ENCODE data around the gene ZNF316. TPM values are rescaled to one million over a fixed set of nuclear protein-coding genes. Genes with fewer than 3 reads are reported as not detected.
A peak's percentile ranks its signal among the peaks of the same experiment; 100 is the strongest.

Gene ZNF316
- total RNA-seq, 6 experiments from 2014 or later = 13.4 to 17.0 (median 15.0) TPM

DNA sequence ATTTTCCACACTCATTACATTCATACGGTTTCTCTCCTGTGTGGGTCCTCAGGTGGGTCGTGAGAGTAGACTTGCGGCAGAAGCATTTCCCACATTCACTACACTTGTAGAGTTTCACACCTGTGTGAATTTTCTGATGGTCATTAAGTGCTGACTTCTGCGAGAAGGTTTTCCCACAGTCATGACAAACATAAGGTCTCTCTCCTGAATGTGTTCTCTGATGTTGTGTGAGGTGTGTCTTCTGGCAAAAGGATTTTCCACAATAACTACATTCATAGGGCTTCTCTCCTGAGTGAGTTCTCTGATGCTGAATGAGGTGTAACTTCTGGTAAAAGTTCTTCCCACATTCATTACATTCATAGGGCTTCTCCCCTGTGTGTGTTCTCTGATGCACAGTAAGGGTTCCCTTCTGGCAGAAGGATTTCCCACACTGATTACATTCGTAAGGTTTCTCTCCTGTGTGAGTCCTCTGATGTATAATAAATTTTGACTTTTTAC, 54.5 kb downstream of the ZNF316 start:
- Mint-ChIP-seq H3K4me1 (ENCODE audit: low read depth) (no peaks in the 10 kb centered on the region), H3K36me3 (ENCODE audit: low read depth) (no peaks in the 10 kb centered on the region), H3K27me3 (ENCODE audit: insufficient read depth) (peaks cover 5% of the 10 kb centered on the region; the same call in 1 of the 2 replicates), H3K9me3 (no peaks in the 10 kb centered on the region), H3K27ac (no peak overlapping the region), H3K4me3 (peak overlapping the region; percentile 53; the same call in 1 of the 2 replicates)
- TF ChIP-seq, protein P1, sequence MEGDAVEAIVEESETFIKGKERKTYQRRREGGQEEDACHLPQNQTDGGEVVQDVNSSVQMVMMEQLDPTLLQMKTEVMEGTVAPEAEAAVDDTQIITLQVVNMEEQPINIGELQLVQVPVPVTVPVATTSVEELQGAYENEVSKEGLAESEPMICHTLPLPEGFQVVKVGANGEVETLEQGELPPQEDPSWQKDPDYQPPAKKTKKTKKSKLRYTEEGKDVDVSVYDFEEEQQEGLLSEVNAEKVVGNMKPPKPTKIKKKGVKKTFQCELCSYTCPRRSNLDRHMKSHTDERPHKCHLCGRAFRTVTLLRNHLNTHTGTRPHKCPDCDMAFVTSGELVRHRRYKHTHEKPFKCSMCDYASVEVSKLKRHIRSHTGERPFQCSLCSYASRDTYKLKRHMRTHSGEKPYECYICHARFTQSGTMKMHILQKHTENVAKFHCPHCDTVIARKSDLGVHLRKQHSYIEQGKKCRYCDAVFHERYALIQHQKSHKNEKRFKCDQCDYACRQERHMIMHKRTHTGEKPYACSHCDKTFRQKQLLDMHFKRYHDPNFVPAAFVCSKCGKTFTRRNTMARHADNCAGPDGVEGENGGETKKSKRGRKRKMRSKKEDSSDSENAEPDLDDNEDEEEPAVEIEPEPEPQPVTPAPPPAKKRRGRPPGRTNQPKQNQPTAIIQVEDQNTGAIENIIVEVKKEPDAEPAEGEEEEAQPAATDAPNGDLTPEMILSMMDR (IDR thresholded peaks at IDR 0.05) = no peak
- DNase-seq = peak; percentile 22

DNA sequence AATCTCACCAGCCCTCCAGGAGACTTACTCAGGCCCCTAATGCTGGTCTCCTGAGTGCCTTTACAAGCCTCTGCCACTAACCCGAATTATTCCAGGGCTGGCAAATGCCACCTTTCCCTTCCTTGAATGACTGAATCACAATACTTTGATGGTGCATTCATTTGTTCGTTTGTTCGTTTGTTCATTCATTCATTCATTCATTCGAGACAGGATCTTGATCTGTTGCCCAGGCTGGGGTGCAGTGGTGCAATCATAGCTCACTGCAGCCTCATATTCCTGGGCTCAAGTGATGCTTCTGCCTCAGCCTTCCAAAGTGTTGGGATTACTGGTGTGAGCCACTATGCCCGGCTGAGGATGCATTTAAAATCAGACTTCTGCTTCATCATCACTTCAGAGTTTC, 63.7 kb downstream of the ZNF316 start:
- Mint-ChIP-seq H3K9me3 (peaks cover 63% of the 10 kb centered on the region), H3K27me3 (ENCODE audit: insufficient read depth) (peaks cover 3% of the 10 kb centered on the region), H3K4me1 (ENCODE audit: low read depth) (peaks cover 18% of the 10 kb centered on the region), H3K4me3 (no peak overlapping the region), H3K27ac (no peak overlapping the region), H3K36me3 (ENCODE audit: low read depth) (peaks cover 27% of the 10 kb centered on the region)
- TF ChIP-seq, protein P1 (IDR thresholded peaks at IDR 0.05) = no peak
- no peak for DNase-seq

DNA sequence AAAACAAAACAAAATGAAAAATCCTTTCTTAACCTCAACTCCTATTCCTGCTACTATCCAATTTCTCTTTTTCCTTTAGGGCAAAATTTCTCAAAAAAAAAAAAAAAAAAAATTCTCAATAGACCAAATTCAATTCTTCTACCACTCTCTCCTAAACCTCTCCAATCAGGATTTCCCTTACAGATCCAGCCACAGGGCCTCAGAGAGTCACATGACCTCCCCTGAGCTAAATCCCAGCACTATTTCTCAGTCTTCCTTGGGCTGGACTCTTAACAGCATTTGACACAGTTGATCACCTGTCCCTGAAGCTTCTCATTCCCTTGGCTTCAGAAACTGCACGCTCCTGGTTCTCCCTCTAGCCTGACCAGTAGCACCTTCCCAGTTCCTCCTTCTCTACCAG, 64.7 kb downstream of the ZNF316 start:
- Mint-ChIP-seq H3K9me3 (peaks cover 66% of the 10 kb centered on the region), H3K4me1 (ENCODE audit: low read depth) (peaks cover 18% of the 10 kb centered on the region), H3K27ac (no peak overlapping the region), H3K4me3 (no peak overlapping the region), H3K27me3 (ENCODE audit: insufficient read depth) (peaks cover 3% of the 10 kb centered on the region), H3K36me3 (ENCODE audit: low read depth) (peaks cover 31% of the 10 kb centered on the region)
- TF ChIP-seq, protein P1 (IDR thresholded peaks at IDR 0.05) = no peak
- DNase-seq = no peak

Other genes starting within 250 kb of the ZNF316 start
- gene DAGLB, start 189.4 kb upstream of the ZNF316 start, total RNA-seq (2021; fragmentation: NEBNext Ultra II Directional; extraction: Animal tissue kit (Norgen Biotek cat#: 25700)) = 10 to 100 TPM; 29.2 to 39.5 (median 33.2) TPM
- gene KDELR2, start 153.2 kb upstream of the ZNF316 start, total RNA-seq (2021; fragmentation: NEBNext Ultra II Directional; extraction: Animal tissue kit (Norgen Biotek cat#: 25700)) = 100 to 1,000 TPM; 367 to 473 (median 416) TPM
- not detected for gene GRID2IP, start 85.9 kb upstream of the ZNF316 start, total RNA-seq (2021; fragmentation: NEBNext Ultra II Directional; extraction: Animal tissue kit (Norgen Biotek cat#: 25700))
- 10 to 100 TPM; 18.4 to 27.7 (median 25.2) TPM for gene ZDHHC4, start 59.9 kb upstream of the ZNF316 start, total RNA-seq (2021; fragmentation: NEBNext Ultra II Directional; extraction: Animal tissue kit (Norgen Biotek cat#: 25700))
- gene INTS15, start 47.3 kb upstream of the ZNF316 start, total RNA-seq (2021; fragmentation: NEBNext Ultra II Directional; extraction: Animal tissue kit (Norgen Biotek cat#: 25700)) = 10 to 100 TPM; 14.9 to 17.9 (median 17.4) TPM
- under 1 TPM in 3 of 6 experiments, not detected in 3; 0.05 to 0.07 (median 0.06) TPM for gene ZNF853, start 21.7 kb upstream of the ZNF316 start, total RNA-seq (2021; fragmentation: NEBNext Ultra II Directional; extraction: Animal tissue kit (Norgen Biotek cat#: 25700))
- gene ZNF12, start 69.6 kb downstream of the ZNF316 start, total RNA-seq (2021; fragmentation: NEBNext Ultra II Directional; extraction: Animal tissue kit (Norgen Biotek cat#: 25700)) = 10 to 100 TPM; 12.7 to 15.1 (median 13.9) TPM
- not detected for gene RSPH10B2, start 116.8 kb downstream of the ZNF316 start, total RNA-seq (2021; fragmentation: NEBNext Ultra II Directional; extraction: Animal tissue kit (Norgen Biotek cat#: 25700))
- gene CCZ1B, start 189.0 kb downstream of the ZNF316 start, total RNA-seq (2021; fragmentation: NEBNext Ultra II Directional; extraction: Animal tissue kit (Norgen Biotek cat#: 25700)) = 10 to 100 TPM; 30.6 to 40.7 (median 37.7) TPM

All from HFFc6 (cell line).